Measurements from ENCODE around the gene AOPEP.
A peak's percentile ranks its signal among the peaks of the same experiment; 100 is the strongest.

The AOPEP gene

DNA sequence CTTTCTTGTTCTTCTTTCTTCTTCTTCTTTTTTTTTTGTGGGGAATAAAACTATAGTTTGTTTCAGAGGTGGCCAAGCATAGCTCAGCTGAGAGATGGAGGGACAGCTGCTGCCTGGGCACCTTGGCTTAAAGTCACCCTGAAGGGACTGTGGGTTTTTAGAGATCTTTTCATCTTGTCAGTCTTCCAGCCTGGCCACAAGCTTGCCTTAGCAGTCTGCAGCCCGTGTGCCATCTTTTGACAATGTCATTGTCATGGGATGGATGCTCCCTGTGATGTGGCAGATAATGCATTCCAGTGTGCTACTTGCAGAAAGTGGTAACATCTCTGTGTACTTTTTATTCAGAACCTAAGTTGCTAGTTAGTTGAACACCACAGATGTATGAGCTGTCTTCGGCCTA is 310.2 kb downstream of the AOPEP start:
- DNase-seq (ENCODE audit: low spot score) = no peak

DNA sequence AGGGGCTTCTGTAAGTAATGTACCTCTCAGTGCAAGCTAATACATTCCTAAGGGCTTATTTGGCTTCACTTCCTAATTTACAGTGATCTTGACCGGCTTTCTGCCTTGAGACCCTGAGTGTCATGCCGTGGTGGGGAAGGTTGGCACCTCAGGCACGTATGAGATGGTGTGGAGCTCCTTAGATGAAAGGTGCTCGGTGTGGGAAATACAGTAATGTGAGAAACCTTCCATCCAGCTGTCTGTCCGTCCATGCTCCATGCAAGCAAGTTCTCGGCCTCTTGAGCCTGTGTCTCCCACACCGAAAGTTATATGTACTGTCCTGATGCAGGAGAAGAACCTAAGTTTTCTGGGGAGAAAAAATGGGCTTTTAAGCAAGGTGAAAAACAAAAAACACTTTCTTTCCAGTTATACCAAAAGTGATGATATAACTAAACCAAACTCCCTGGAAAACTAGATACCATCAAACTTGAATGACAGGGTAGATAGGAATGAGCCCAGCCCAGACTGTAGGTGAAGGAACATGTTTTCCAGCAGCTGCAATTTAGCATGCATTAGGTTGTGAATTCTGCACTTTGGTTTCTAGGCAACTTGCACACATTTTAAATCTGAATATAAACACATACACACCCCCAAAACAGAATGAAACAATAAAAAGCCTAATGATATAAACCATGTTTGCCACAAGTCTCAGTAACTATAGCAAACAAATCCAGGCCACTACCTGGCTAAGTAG is 311.5 kb downstream of the AOPEP start:
- no peak for DNase-seq (ENCODE audit: low spot score)

DNA sequence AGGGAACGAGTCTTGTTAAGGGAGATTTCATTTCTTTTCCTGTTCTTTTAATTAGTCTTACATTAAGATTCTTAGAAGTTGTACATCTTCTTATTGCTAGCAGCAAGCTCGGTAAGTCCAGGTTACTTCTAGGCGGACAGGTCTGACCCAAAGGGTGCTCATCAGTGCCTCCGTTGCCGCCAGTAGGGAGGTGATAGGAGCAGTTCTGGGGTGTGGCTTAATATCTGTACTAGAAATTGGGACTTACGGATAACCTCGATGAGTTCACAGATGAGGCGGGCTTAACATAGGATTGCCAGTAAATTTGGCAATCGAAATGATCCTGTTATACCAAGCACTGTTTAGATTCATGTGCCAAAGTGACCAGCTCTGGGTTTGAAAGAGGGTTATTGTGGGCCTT is 312.2 kb downstream of the AOPEP start:
- DNase-seq (ENCODE audit: low spot score) = no peak

DNA sequence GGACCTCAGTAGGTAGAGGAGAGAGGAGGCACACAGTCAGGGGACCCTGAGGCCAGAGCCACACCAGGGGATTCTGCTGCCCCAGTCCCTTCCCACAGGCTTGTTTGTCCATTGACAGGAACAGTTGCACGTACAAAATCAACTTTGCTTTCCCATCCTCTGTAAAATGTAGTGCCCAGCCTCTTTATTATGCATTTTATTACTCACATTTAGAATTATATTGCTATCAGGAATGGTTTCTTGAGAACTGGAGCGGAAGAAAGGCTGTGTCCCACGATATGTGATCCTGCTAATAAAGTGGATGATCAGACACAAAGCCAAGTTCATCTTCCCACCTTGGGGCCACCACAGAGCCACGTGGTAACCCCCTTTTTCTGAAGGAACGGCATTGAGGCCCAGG is 313.6 kb downstream of the AOPEP start:
- DNase-seq (ENCODE audit: low spot score) = no peak

DNA sequence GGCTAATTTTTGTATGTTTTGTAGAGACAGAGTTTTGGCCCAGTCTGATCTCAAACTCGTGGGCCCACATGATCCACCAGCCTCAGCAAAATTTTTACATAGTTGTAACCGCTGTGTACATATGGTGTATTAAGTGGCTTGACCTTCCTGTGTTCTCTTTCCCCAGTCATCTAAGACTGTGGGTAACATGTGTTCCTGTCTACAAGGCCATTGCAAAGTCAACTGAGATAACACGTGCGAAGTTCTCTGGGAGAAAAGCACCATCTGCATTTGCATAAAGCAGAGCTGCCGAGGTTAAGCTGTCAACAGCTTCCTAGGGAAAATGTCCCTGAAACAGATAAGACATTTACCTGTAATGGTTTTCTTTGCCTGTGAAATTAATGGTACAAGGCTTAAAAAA is 317.3 kb downstream of the AOPEP start:
- no peak for DNase-seq (ENCODE audit: low spot score)

DNA sequence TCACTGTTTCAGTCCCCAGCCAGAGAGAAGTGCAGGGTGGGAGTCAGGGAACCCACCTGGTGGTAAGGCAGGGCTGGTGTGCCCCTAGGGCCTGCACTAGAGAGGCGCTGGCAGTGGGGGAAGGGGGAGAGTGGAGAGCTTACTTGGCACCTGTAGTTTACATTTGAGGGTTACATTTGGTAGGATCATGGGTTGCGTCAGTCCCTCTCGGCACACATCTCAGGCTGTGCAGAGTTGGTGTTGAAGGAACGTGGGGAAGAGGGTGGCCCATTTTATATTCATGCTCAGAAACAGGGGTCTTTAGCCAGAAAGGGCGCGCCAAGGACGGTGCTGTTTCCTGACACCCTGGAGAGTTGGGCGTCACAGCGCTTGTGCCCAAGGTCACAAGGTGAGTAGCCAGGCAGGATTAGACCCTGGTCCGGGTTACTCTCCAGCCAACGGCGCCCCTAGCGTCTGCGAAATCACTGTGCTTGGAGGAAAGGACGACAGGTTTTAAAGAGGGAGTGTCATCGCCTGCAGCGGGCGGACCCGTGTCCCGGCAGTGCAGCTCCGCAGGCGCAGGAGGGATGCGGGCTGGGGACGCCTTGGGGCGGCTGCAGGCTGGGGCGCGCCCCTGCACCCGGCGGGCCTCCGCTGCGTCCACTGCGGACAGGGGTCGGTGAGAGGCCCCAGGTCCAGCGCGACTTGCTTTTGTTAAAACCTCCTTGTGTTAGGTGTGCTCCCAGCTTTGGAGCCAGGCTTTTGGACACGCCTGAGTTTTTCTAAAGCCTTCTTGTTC is 318.4 kb downstream of the AOPEP start:
- DNase-seq (ENCODE audit: low spot score) = peak; percentile 76

DNA sequence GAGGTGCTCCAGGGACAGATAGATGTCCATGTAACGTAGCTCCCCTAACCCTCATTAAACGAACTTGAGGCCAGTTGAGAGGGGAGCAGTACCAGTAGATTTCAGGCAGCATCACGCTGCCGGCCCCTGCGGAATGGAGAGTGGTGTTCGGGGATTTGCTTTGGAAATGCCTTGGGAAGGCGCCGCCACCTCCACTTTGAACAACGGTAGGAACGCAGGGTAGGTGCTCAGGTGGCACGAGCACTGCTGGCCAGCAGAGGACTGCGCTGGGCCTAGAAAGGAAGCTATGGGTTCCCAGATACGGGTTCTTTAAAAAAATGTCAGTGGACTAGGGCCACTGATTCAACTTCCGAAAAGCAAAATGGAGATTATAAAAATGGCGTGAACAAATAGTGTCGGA is 319.3 kb downstream of the AOPEP start:
- no peak for DNase-seq (ENCODE audit: low spot score)

DNA sequence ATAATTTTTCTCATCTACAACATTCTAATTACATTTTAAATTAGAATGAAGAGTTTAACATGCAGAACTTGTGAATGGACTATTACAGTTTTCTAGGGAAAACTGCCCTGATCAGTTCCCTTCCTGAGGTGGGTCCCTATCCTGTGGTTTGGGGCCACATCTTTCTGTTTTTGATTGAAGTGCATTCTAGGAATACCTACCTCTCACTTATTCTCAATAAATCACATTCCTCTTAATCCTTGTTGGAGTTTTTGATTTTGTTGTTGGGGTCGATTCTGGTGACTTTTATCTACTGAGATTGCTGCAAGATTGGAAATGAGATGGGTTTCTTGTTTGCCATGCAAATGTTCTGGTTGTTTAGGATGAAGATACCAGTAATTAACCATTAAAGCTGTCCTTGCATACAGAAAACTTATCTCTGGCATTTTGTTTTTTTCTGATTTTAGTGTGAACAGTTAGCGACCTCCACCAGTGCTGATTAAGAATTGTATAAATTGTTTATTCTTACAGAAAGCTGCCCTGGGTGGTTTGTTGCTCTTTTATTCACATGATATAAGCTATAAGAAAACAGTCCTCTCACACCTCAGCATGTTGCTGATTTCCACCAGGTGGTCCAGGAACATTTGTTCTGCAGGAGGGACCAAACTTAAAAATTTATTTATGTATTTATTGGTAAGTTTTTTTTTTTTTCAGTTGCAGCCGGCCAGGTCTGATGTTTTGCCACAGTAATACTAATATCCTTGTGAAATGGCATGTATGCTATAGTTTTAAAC is 321.1 kb downstream of the AOPEP start:
- no peak for DNase-seq (ENCODE audit: low spot score)

DNA sequence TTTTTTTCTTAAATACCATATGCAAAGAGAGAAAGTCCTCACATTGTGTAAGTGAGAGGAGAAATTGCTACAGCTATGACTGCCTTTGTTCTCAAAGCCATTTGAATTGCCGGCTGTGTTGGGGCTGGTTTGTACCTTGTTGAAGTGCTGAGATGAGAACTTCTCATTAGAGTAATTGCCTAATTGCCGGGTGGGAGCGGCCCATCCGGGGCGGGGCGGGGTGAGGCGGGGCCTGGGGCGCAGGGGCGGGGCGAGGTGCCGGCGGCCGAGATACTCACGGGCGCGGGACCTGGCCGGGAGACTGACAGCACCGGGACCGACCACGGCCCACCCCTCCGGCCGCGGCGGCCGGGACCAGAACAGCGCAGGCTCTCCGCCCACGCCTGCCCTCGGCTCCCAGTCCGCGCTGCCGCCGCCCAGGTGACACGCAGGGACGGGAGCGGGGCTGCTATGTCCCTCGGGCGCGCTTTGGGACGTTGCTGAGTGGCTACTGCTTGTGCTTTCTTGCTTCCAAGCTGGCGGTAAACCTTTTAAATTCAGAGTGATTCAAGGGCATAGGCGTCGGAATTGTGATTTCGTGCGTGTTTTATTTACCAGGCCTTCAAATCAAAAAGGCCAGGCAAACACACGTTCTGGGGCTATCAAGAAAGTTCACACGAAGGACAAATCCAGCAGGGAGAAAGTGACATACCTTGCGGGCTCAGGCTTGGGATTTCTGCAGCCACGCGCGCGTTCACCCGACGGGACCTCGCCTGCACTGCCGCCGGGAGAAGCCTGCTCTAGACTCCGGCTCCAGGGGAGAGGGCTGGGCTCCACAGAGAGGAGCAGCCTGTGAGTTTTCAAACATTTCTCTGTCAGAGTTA is 322.0 kb downstream of the AOPEP start:
- DNase-seq (ENCODE audit: low spot score) = peak; percentile 91

DNA sequence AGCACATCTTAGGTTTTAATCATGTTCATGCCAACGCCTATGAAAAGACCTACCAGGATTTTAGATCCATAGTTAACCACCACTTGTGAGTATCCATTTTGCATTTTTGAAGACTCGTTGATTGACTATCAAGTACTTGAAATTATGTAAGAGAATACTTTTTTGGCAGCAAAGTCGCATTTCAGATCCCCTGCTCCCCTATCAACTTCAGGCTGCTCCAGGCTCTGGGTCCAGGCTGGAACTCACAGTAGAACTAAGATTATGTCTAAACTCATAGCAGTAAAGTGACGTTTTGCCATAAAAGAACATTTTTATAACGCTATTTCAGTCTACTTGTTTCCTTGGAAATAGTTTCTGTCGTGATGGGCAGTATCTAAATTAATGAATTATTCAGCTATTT is 323.3 kb downstream of the AOPEP start:
- DNase-seq (ENCODE audit: low spot score) = no peak

DNA sequence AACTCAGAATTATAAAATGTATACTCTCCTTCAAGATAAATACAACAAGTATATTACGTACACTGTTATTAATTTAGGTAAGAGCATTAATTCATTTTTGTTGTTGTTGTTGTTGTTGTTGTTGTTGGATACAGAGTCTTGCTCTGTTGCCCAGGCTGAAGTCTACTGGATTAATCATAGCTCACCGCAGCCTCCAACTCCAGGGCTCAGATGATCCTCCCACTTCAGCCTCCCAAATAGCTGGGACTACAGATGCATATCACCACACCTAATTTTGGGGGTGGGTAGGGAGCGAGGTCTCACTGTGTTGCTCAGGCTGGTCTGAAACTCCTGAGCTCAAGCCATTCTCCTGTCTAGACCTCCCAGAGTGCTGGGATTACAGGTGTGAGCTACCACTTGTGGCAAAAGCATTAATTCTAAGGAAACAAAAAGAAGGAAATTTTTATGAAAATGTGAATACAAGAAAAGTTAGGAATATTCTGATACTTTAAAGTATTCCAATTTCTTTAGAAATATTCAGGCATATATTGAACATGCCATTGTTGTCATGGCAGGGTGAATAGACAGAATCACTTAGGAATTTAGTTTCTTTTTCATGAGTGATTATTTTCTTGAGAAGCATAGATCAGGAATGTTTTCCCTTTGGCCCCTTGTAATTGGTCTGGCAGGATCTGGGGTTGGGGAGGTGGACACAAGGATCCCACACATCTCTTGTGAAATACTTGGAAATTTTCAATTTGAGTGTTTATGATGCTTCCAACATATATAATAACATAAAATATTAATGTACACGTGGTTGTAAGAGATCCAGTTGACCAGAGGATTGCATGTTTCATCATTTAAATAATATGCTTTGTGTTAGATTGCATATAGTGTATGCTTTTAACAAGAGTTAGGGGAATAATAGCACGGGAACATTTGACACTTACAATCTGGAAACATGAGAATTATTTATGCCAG is 327.4 kb downstream of the AOPEP start:
- no peak for DNase-seq (ENCODE audit: low spot score)

DNA sequence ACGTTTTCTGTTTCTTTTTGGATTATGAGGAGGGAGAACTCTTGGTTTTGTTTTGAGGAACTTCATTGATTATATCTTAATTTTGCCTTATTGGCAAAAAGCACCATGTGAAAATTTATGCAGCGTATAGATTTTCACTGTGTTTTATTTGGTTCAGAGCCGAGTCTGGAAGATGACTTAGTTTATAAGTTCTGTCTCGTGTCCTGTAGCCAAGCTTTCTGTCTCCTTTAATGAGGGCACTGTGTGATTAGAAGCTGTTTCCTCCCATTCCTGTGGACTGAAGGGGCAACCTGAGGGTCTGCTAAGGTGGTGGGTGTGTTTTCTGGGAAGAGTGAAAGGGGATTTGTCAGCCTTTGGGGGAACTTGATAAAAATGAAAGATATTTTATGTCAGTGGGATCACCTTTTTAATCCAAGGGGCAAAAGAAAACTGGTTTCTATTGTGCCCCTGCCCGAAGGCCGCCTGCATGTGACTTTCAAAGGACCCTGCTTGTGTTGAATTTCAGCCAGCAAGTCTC is 328.9 kb downstream of the AOPEP start:
- DNase-seq (ENCODE audit: low spot score) = no peak

DNA sequence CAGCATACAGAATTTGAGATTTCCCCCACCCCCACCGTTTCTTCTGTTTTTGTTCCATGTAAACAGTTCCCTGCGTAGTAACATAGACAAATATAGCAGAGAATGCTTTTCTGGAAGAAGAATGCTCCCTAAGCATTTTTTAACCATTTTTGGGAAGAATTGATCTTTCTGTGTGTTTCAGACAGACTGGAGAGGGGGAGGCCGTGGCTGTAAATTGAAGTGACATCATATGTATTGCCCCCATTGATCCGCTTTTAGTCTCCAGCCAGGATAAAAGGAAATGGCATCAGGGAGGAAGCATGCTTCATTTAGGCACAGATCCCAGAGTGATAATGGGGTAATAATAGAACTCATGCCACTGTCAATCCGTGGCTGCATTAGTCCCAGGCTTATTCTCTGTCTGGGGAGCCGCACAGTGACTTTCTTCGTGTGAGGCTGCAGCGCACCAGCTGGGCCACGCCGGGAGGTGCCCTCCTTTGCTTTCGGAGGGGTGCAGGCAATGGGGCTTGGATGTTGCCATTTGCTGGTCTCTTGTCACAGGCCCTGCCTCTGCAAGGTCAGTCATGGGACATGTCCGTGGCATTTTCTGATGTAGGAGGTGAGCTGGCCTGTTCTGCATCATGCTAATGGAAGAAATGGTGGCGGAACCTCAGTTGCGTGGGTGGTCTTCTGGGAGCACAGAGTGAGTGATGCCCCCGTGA is 329.5 kb downstream of the AOPEP start:
- DNase-seq (ENCODE audit: low spot score) = no peak

DNA sequence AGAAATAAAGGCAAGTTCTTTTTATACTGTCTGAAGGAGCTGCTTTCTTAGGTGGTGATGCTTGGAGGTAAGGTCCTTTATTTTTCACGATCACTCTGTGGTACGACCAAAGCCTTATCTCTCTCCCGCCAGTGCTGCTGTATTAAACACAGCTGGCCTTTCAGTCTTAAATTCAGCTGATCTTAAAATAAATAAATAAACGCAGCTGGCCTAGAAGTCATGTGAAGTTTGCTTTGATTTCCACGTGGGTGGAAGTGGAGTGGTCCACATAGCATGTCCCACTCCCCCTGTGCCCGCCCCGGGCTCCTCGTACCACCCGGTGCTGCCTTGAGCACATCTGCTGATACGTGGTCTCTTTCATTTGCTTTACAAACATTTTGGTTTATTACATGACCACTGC is 330.6 kb downstream of the AOPEP start:
- DNase-seq (ENCODE audit: low spot score) = no peak

DNA sequence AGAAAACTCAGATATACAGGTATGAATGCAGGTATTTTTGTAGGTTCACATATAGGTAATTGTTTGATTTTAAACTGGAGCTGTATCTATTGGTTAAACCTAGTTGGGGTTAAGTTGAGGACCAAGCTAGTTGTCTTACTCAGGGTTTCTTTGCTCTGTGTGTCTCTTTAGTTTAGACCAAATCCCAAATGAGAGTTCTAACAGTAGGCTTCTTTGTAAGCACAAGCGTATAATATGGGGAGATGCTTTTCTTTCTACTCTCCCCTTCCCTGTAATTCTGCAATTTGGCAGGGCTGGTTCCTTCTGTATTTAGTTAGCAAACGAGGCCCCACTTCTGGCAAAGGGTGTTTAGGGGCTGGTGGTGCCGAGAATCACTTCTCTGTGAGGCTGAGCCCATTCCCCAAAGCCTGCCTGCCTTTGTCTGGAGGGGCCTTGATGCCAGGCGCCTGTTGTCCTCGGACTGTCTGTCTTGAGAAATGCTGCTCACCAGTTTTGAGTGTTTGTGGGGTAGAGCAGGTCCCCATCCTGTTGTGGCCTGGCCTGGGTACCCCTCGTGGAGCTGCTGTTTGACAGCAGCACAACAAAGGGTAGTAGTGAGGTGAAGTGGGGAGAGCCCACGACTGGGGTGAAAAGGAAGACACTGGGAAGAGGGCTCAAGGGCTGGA is 331.8 kb downstream of the AOPEP start:
- no peak for DNase-seq (ENCODE audit: low spot score)

DNA sequence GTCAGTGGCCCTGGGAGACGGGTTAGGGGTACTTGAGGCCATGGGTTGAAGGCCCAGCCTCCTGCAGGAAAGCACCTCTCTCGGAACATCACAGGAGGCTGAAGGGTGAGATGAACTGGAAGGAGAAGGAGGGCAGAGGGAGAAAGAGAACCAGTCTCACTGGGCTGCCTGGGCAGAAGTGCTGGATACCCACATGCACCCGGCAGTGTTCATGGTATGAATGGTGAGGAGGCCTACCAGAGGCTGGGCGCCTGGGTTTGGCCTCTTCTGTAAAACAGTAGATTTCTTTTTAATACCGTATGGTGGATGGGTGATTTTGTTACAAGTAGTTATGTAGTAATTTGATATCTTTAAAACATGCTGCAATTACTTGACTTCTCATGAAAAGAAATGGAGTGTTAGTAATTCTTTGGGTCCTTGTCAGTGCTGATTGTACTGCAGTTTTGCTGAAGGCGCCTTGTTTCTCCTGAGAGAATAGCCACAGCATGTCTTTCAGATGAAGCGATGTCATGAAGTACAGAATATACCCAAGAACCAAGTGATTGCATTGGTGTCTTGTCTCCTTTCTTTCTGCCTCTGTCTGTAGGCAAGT is 332.4 kb downstream of the AOPEP start:
- no peak for DNase-seq (ENCODE audit: low spot score)

DNA sequence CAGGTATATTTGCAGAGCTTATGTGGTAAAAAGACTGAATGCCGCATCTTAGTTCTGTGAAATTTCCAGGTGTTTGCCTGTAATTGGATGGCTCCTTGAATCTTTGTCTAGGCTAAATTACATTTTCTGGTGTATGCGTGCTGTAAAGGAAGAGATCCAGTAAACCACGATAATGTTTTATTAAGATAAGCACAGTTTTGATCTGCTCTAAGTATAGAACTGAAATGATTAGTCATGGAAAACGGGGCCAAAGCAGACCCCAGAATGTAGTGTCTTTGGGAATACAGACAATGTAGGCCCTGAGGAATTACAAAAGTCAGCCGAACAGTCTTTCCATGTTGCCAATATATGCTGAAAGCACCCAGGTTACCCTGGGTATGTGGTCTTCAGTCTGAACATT is 333.7 kb downstream of the AOPEP start:
- no peak for DNase-seq (ENCODE audit: low spot score)

DNA sequence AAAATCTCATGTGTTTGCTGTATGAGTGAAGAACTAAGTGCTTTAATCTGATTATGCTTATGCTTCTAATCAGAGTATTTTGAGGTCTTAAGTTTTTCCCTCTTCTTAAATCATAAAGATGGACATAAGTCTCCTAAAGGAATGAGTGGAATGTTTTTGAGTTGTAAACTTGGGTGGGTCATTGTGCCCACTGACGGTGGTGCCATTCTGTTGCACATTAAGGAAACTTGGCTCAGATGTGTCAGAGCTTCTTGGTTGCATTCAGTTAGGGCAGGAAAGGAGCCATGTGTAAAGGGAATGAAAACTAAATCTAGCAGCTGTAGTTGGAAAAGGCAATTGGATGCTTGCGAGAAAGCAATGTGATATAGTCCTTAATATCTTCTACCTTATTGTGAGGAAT is 334.4 kb downstream of the AOPEP start:
- no peak for DNase-seq (ENCODE audit: low spot score)

Data from iPS-NIHi11 (cell line).